ENCODE measurements around the gene MGAT3.

GRCh38 chr22:39421691-39422090 lies 35.1 kb upstream of the MGAT3 start:
- no peak for TF ChIP-seq CTCF (IDR thresholded peaks at IDR 0.05; ENCODE audit: borderline replicate concordance, extremely low read depth, low read length, poor library complexity, severe bottlenecking)
- no peak for TF ChIP-seq EZH2 (IDR thresholded peaks at IDR 0.05; ENCODE audit: borderline replicate concordance, low read depth, low read length, severe bottlenecking)

All from DND-41 (cell line).